Measurements from ENCODE around the gene NECAP2. TPM values are rescaled to one million over a fixed set of nuclear protein-coding genes. Genes with fewer than 3 reads are reported as not detected.
"Not testable (repeated sequence)": the region's sequence is repeated elsewhere in the genome, so short reads cannot be mapped to it uniquely, and the experiment has no call there.

NECAP2 gene
- total RNA-seq, 2 experiments from 2014 or later = 107 to 115 TPM

DNA sequence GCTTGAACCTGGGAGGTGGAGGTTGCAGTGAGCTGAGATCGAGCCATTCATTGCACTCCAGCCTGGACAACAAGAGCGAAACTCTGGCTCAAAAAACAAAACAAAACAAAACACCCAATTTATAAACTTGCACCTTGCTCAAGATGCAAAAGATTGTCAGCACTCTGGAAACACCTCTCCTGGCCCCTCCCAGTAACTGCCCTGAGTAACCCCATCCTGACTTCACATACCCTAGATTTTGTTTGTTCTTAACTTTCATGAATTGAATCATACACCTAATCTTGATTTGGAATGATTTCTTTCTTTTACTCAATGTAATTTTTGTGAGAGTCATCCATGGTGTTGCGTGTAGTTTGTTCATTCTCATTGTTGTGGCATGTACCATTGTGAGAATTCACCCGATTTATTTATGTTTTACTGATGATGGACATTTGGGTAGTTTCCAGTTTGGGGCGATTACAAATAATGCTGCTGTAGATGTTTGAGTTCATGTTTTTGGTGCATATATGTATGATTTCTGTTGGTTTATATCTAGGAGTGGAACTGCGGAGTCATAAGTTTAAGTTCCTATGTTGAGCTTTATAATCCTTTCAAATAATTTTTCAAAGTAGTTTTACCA is 10.4 kb downstream of the NECAP2 start:
- H3K36me3 Mint-ChIP-seq (ENCODE audit: low read depth) = peaks cover 65% of the 10 kb centered on the region

DNA sequence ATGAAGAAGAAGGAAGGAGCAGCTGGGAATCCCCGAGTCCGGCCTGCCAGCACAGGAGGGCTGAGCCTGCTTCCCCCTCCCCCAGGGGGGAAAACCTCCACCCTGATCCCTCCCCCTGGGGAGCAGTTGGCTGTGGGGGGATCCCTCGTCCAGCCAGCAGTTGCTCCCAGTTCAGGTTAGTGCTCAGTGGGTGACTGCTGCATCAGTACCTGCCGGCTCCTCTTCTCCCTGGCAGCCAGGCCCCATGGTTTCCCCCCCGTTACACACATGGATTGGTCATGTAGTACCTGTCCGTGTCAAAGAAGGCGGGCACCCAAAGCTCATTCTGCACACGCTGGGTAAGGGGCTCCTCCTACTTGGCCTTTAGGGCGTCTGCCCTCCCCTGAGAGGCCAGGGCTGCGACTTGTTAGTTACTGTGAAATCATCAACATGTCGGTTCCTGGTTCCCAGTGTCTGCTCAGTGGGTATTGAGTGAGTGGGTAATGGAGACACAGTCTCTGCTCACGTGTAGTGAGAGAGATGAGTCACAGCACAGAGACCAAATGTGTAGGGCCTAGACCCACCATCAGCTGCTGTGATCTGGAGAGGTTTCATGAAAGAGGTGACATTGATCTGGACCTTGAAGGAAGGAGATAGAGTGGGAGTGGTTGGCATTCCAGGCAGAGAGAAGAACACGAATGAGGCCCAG is 11.5 kb downstream of the NECAP2 start:
- no peak for DNase-seq
- ChIA-PET POLR2A (no interaction called here), CTCF (interaction anchor here (0.9 to 2.1 kb wide), 2 partner anchors 11 kb away, joined by 4 to 7 read pairs; partner anchors contain the start of gene NECAP2)
- Mint-ChIP-seq H3K4me3 (no peak overlapping the region), H3K9me3 (no peaks in the 10 kb centered on the region), H3K27ac (peak overlapping the region; percentile 6), H3K36me3 (ENCODE audit: low read depth) (peaks cover 71% of the 10 kb centered on the region), H3K27me3 (no peaks in the 10 kb centered on the region), H3K4me1 (peaks cover 18% of the 10 kb centered on the region)

More for the DNA sequence above, 10.4 kb downstream of the NECAP2 start:
- no peak for DNase-seq
- Mint-ChIP-seq H3K4me1 (peaks cover 18% of the 10 kb centered on the region), H3K27me3 (no peaks in the 10 kb centered on the region), H3K9me3 (no peaks in the 10 kb centered on the region), H3K4me3 (no peak overlapping the region), H3K27ac (no peak overlapping the region)
- ChIA-PET POLR2A (no interaction called here), CTCF (interaction anchor here (0.9 kb wide), 1 partner anchor 10 kb away, joined by 4 read pairs; the partner anchor contains the start of gene NECAP2)

DNA sequence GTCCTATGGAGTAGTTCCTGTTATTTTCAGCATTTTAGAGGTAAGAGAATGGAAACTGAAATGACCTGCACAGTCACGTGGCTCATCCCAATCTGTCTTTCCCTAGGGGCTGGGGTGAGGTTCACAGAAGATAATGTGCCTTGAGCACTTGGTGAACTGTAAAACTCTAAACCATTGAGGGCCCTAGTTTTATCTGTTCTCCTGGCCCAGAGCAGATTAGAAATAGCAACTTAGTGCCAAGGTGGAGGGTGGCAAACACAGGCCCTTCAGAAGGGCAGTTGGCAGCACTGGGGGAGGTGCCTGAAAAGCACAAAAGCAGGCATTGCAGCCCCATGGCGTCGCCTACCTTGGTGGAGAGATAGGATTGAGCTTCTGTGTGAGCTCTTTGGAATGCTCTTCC is 14.4 kb downstream of the NECAP2 start:
- H3K27ac Mint-ChIP-seq, DNase-seq, H3K9me3 Mint-ChIP-seq, POLR2A ChIA-PET, H3K4me3 Mint-ChIP-seq, H3K27me3 Mint-ChIP-seq, H3K4me1 Mint-ChIP-seq: not testable (repeated sequence)
- peaks cover 58% of the 10 kb centered on the region for H3K36me3 Mint-ChIP-seq (ENCODE audit: low read depth)
- CTCF ChIA-PET = interaction anchor here (4.4 kb wide), 1 partner anchor 14 kb away, joined by 20 read pairs; the partner anchor contains the start of gene NECAP2

DNA sequence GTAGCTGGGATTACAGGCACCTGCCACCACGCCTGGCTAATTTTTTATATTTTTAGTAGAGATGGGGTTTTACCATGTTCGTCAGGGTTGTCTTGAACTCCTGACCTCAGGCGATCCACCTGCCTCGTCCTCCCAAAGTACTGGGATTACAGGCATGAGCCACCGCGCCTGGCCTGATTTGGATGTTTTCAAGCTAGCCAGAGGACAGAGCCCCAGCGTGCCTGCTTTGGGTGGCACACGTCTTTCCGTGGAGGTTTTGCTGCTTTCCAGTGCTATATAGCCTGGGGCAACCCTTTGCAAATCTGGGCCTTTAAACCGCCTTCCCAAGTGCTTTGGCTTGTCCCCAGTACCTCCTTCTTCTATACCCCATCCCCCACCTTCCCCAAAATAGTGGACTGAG is 15.6 kb downstream of the NECAP2 start:
- H3K4me3 Mint-ChIP-seq, H3K4me1 Mint-ChIP-seq, H3K27me3 Mint-ChIP-seq, H3K9me3 Mint-ChIP-seq, H3K27ac Mint-ChIP-seq, DNase-seq, POLR2A ChIA-PET: not testable (repeated sequence)
- H3K36me3 Mint-ChIP-seq (ENCODE audit: low read depth) = peaks cover 55% of the 10 kb centered on the region
- CTCF ChIA-PET = interaction anchor here (4.4 kb wide), 1 partner anchor 16 kb away, joined by 20 read pairs; the partner anchor contains the start of gene NECAP2

DNA sequence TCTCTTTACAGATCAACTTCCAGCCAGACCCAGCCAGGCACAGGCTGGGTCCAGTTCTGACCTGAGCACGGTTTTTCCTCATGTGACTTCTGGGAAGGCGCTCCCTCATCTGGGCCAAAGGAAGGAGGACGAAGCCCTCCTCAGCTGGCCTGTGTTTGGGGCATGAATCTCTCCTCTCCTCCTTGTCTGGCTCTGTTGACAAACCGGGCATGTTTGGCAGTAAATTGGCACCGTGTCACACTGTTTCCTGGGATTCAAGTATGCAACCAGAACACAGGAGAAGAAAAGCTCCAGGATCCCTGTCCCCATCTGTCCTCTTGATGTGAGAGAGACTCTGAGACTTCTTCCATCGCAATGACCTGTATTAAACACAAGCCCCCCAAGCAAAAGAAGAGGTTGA is 18.3 kb downstream of the NECAP2 start:
- H3K27ac Mint-ChIP-seq = no peak overlapping the region
- no peak overlapping the region for H3K4me3 Mint-ChIP-seq
- H3K4me1 Mint-ChIP-seq = no peaks in the 10 kb centered on the region
- no peak for DNase-seq
- CTCF ChIA-PET = interaction anchor here (1.1 to 4.4 kb wide), 2 partner anchors 18 to 19 kb away, joined by 5 to 20 read pairs; partner anchors contain the start of gene NECAP2
- no peaks in the 10 kb centered on the region for H3K27me3 Mint-ChIP-seq
- peaks cover 54% of the 10 kb centered on the region for H3K36me3 Mint-ChIP-seq (ENCODE audit: low read depth)
- POLR2A ChIA-PET = no interaction called here
- H3K9me3 Mint-ChIP-seq = no peaks in the 10 kb centered on the region

DNA sequence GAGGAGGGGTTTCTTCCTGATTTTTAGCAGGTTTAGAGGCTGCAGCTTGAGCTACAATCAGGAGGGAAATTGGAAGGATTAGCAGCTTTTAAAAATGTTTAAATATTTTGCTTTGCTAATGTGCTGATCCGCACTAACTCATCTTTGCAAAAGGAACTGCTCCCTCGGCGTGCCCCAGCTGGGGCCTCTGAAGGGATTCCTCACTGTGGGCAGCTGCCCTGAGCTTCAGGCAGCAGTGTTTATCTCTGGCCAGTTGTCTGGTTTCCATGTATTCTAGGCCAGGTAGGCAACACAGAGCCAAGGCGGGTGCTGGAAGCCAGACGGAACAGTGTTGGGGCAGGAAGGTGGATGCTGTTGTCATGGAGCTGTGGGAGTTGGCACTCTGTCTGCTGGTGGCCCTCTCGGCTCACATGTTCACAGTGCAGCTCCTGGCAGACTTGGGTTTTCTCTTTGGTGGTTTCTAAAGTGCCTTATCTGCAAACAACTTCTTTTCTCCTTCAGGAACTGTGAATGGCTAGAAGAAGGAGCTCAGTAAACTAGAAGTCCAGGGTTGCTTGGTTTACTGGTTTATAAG is 18.9 kb downstream of the NECAP2 start:
- no peaks in the 10 kb centered on the region for H3K27me3 Mint-ChIP-seq
- H3K36me3 Mint-ChIP-seq (ENCODE audit: low read depth) = peaks cover 54% of the 10 kb centered on the region
- no peaks in the 10 kb centered on the region for H3K4me1 Mint-ChIP-seq
- H3K4me3 Mint-ChIP-seq = no peak overlapping the region
- CTCF ChIA-PET = interaction anchor here (0.7 to 1.1 kb wide), 2 partner anchors 15 to 20 kb away, joined by 3 to 5 read pairs; no protein-coding TSS in a partner anchor
- no peak for DNase-seq
- no peaks in the 10 kb centered on the region for H3K9me3 Mint-ChIP-seq
- H3K27ac Mint-ChIP-seq = no peak overlapping the region
- POLR2A ChIA-PET = no interaction called here

DNA sequence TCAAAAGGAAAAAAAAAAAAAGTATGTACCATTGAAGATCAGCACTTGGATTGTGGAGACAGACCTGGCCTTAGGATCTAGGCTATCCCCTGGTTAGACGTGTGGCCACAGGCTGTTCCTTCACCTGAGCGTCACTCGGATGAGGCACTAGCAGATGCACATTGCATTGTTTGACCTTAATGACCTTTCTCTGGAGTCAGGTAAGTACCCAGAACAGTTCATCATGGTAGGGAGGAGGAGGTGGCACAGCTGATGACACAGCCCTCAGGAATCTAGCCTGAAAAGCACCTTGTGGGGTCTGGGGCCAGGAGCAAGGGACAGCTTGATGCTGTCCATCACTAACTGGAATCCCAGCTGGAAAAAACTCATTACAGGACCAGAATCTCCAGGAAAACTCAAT is 21.2 kb downstream of the NECAP2 start:
- ChIA-PET POLR2A (no interaction called here), CTCF (interaction anchor here (0.5 to 0.9 kb wide), 2 partner anchors 8 to 730 kb away, joined by 3 read pairs; no protein-coding TSS in a partner anchor)
- no peaks in the 10 kb centered on the region for H3K9me3 Mint-ChIP-seq

DNA sequence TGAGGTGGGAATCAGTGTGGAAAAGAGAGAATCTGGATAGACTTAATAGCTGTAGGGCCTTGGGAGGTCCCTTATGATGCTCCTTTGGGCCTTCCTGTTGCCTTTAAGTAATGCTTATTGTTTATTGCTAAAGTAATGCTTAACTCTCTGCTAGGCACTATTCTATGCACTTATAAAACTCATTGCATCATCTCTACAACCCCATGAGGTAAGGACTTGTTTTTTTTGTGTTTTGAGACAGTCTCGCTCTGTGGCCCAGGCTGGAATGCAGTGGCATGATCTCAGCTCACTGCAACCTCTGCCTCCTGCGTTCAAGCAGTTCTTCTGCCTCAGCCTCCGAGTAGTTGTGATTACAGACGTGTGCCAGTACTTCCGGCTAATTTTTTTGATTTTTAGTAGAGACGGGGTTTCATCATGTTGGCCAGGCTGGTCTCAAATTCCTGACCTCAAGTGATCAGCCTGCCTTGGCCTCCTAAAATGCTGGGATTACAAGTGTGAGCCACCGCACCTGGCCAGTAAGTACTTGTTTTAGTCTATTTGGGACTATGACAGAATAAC is 22.3 kb downstream of the NECAP2 start:
- no peak overlapping the region for H3K27ac Mint-ChIP-seq
- H3K27me3 Mint-ChIP-seq = no peaks in the 10 kb centered on the region
- no peaks in the 10 kb centered on the region for H3K4me1 Mint-ChIP-seq
- H3K36me3 Mint-ChIP-seq (ENCODE audit: low read depth) = peaks cover 48% of the 10 kb centered on the region
- H3K9me3 Mint-ChIP-seq = no peaks in the 10 kb centered on the region
- CTCF ChIA-PET = no interaction called here
- POLR2A ChIA-PET = no interaction called here
- H3K4me3 Mint-ChIP-seq = no peak overlapping the region
- no peak for DNase-seq

More for the DNA sequence above, 21.2 kb downstream of the NECAP2 start:
- DNase-seq = no peak
- Mint-ChIP-seq H3K36me3 (ENCODE audit: low read depth) (peaks cover 50% of the 10 kb centered on the region), H3K4me1 (no peaks in the 10 kb centered on the region), H3K27me3 (no peaks in the 10 kb centered on the region), H3K4me3 (no peak overlapping the region), H3K27ac (peak overlapping the region; percentile 20)

DNA sequence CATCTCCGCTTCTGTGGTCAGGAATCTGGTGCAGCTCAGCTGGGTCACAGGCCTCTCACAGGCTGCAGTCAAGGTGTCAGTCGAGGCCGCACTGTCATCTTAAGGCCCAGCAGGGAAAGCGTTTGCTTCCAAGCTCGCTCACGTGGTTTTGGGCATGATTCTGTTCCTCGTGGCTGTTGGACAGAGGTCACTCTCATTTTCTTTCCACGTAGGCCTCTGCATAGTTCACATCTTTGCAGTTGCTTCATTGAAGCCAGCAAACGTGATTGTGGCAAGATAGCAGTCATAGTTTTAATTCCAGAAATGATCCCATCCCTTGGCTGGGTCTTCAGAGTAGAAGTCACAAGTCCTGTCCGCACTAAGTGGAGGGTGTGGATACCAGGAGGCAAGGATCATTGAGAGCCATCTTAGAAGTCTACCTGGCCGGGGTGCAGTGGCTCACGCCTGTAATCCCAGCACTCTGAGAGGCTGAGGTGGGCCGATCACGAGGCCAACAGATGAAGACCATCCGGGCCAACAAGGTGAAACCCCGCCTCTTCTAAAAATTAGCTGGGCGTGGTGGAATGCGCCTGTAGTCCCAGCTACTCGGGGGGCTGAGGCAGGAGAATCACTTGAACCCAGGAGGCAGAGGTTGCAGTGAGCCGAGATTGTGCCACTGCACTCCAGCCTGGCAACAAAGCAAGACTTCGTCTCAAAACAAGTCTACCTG is 24.5 kb downstream of the NECAP2 start:
- CTCF ChIA-PET = no interaction called here
- H3K27me3 Mint-ChIP-seq = no peaks in the 10 kb centered on the region
- H3K4me1 Mint-ChIP-seq = no peaks in the 10 kb centered on the region
- no peak overlapping the region for H3K4me3 Mint-ChIP-seq
- H3K36me3 Mint-ChIP-seq (ENCODE audit: low read depth) = peaks cover 36% of the 10 kb centered on the region
- no peak for DNase-seq
- H3K27ac Mint-ChIP-seq = peak overlapping the region; percentile 47
- no peaks in the 10 kb centered on the region for H3K9me3 Mint-ChIP-seq
- POLR2A ChIA-PET = no interaction called here

DNA sequence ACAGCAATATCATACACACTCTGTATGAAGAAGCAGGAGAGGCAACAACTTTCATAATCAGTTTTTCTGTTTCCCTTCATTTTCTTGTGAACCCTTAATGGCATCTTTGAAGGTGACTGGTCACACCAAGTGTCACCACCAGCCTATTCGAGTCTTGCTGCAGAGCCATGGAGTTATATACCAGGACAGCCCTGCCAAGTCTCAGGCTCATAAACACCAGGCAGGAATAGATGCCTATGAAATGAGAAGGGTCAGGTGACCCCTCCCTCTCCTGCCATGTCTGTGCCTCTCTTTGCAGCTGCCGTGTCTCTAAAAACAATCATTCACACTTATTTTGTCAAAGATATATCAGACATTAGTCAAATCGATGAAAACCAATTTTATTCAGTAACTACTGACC is 28.0 kb downstream of the NECAP2 start:
- POLR2A ChIA-PET = no interaction called here
- CTCF ChIA-PET = interaction anchor here (1.2 kb wide), 1 partner anchor 28 kb away, joined by 4 read pairs; the partner anchor contains the start of gene NECAP2
- Mint-ChIP-seq H3K36me3 (ENCODE audit: low read depth) (peaks cover 23% of the 10 kb centered on the region), H3K4me3 (no peak overlapping the region), H3K27me3 (no peaks in the 10 kb centered on the region), H3K4me1 (no peaks in the 10 kb centered on the region), H3K27ac (no peak overlapping the region), H3K9me3 (no peaks in the 10 kb centered on the region)
- no peak for DNase-seq

DNA sequence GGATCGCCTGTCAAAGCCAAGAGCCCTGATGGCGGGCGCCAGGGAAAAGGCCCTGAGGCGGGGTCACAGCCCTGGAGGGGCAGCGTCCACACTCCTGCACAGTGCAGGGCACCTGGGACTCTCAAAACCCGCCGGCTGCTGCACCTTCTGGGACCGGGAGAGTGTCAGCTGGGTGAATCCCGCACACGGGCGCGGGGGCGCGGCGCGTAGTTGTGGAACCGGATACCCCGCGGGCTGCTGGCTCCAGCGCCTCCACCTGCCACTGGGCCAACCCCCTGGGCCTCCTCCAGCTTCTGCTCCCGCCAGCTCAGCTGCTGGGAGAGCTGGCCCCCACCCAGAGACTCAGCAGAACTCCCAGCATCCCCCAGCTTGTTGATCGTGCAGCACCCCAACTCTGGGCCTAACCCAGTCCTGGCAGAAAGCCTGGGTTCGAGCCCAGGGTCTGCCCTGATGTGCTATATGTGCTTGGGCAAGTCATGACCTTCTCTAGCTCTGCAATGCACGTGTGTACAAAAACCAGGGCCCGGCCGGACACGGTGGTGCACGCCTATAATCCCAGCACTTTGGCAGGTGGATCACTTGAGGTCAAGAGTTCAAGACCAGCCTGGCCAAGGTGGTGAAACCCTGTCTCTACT is 33.8 kb downstream of the NECAP2 start:
- Mint-ChIP-seq H3K27me3 (no peaks in the 10 kb centered on the region), H3K27ac (no peak overlapping the region), H3K4me3 (no peak overlapping the region), H3K4me1 (no peaks in the 10 kb centered on the region), H3K36me3 (ENCODE audit: low read depth) (peaks cover 11% of the 10 kb centered on the region), H3K9me3 (no peaks in the 10 kb centered on the region)
- ChIA-PET POLR2A (no interaction called here), CTCF (interaction anchor here (0.6 kb wide), 3 partner anchors 13 to 314 kb away, joined by 3 read pairs; no protein-coding TSS in a partner anchor)
- DNase-seq = no peak

DNA sequence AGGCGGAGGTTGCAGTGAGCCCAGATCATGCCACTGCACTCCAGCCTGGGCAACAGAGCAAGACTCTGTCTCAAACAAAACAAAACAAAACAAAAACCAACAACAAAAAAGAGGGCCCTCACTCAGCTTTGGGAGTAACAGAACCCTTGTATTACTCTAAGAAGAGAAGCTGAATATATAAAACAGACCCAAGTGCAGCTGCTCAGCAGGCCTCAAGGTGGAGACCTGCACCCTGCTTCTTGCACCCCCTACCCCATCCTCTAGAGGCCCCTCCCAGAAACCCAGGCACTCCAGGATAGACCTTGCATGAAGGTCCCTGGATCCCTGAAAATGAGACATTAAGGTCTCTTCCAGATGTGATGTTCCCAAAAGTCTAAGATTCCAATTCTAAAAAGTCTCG is 34.4 kb downstream of the NECAP2 start:
- H3K27ac Mint-ChIP-seq, POLR2A ChIA-PET, H3K9me3 Mint-ChIP-seq, DNase-seq, H3K27me3 Mint-ChIP-seq, H3K4me1 Mint-ChIP-seq, H3K4me3 Mint-ChIP-seq: not testable (repeated sequence)
- CTCF ChIA-PET = interaction anchor here (0.6 kb wide), 1 partner anchor 14 kb away, joined by 3 read pairs; no protein-coding TSS in a partner anchor
- peaks cover 11% of the 10 kb centered on the region for H3K36me3 Mint-ChIP-seq (ENCODE audit: low read depth)
